NCI-H1436 treated with DMSO at 0.1 percent for 48 hours (cell line): Measurements from ENCODE around the gene ZBED1.
"Not testable (repeated sequence)": the region's sequence is repeated elsewhere in the genome, so short reads cannot be mapped to it uniquely, and the experiment has no call there.

Experiments
- DNase-seq: peaks from one replicate; lab custom pipeline; 2025; lab: John Stamatoyannopoulos, UW

Gene ZBED1

DNA sequence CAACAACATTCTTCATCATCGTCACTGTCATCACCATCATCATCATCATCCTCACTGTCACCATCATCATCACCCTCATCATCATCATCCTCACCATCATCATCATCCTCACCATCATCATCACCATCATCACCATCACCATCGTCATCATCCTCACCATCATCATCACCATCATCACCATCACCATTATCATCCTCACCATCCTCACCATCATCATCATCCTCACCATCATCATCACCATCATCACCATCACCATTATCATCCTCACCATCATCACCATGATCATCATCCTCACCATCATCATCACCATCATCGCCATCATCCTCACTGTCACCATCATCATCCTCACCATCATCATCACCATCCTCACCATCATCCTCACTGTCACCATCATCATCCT, 18.9 kb upstream of the ZBED1 start:
- not testable (repeated sequence) for DNase-seq

DNA sequence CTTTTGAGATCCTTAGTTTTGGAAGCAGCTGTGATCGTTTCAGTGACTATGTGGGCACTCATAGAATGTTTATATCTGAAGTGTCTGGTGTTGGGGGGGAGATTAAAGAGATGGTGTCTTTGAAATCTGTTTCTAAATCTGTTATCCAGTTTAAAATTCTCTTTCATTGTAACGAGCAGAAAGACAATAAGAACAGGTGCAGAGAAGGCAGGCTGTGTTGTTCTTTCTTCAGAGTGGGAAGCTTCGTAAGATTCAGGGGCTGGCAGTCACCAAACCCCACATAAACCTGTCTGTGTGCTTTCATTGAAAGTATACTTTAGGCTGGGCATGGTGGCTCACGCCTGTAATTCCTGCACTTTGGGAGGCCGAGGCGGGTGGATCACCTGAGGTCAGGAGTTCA, 16.3 kb upstream of the ZBED1 start:
- DNase-seq = no peak

DNA sequence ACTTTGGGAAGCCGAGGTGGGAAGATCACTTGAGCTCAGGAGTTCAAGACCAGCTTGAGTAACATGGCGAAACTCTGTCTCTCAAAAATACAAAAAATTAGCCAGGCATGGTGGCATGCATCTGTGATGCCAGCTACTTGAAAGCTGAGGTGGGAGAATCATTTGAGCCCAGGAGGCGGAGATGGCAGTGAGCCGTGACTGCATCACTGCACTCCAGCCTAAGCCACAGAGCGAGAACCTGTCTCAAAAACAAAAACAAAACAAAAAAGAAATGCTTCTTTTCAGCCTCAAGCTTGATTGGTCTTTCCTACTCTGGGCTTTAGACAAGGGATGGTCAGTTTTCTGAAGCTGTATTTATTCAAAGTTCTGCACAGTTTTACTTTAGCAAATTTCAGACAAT, 15.8 kb upstream of the ZBED1 start:
- DNase-seq = no peak

DNA sequence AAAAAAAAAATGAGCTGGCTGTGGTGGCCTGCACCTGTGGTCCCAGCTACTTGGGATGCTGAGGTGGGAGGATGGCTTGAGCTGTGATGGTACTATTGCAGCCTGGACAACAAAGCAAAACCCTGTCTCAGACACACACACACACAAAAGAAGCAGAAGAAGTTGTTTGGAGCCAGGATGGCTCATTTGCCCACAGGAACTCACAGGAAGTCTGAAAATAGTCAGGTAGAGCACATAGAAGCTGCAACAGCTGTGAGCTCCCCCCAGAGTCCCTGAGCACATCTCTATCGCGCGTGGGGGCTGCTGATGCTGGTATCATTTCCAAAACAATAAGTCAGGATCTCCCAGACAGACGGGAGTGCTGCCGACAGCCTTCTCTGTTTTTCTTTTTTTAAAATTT, 13.4 kb upstream of the ZBED1 start:
- no peak for DNase-seq

DNA sequence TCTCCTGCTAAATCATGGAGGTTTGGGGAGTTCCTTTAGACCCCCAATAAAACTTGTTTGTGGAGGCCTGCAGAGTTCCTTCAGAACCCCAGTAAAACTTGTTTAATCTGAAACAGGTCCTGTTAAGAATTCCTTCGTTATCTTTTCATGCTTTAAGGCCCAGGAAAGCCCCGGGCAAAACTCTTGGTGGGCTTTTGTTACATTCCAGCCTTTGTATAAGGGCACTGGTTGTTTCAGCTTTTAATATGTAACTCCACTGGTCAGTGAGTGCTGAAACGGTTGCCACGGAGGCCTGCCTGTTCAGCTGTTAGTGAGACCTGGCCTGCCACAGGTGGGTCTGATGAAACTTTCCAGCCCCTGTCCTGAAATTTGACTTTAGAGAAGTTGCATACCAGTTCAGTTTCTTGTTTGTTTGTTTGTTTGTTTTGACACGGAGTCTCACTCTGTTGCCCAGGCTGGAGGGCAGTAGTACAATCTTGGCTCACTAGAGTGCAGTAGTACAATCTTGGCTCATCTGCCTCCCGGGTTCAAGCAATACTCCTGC, 12.4 kb upstream of the ZBED1 start:
- DNase-seq = no peak

DNA sequence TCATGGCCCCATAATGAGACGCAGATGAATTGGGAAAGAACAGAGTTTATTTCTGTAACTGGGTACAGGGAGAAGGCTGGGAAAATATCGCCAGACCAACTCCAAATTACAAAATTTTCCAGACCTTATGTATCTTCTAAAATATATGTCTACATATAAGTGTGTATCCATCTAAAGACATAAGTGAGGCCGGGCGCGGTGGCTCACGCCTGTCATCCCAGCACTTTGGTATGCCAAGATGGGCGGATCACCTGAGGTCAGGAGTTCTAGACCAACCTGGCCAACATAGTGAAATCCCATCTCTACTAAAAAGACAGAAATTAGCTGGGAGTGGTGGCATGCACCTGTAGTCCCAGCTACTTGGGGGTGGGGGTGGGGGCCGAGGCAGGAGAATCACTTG, 11.7 kb upstream of the ZBED1 start:
- DNase-seq = no peak

DNA sequence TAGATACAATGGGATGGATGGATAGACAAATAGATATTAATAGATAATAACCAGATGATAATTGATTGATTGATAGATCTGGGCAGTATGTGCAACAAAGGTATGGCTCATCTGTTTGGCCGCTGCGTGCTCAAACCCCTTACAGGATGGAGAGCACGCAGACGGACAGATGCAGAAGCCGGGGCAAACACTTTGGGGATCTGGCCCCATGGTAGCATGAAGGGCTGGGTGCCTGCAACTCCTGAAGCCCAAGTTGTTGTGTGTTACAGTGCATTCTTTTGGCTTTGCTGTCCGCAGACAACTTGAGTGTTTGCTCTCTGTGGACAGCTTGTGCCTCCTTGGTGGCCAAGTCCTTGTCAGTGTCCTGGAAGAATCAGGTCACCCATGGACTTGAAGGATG, 10.6 kb upstream of the ZBED1 start:
- DNase-seq = no peak

DNA sequence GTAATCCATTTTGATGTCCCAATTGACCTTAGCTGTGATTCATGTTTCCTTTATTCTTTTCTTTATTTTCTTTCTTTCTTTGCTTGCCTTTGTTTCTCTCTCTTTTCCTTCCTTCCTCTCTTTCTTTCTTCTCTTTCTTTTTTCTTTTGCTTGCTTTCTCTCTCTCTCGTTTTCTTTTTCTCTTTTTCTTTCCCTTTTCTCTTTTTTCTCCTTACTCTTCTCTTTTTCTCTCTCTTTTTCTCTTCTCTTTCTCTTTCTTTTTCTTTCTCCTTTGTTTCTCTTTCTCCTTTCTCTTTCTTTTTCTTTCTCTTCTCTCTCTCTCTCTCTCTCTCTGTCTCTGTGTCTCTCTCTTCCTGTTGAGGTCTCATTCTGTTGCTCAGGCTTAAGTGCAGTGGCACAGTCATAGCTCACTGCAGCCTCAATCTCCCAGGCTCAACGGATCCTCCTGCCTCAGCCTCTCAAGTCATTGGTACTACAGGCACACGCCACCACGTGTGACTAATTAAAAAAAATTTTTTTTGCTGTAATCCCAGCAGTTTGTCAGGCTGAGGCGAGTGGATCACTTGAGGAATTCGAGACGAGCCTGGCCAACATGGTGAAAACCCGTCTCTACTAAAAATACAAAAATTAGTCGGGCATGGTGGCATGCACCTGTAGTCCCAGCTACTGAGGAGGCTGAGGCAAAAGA, 8.0 kb upstream of the ZBED1 start:
- DNase-seq = no peak

DNA sequence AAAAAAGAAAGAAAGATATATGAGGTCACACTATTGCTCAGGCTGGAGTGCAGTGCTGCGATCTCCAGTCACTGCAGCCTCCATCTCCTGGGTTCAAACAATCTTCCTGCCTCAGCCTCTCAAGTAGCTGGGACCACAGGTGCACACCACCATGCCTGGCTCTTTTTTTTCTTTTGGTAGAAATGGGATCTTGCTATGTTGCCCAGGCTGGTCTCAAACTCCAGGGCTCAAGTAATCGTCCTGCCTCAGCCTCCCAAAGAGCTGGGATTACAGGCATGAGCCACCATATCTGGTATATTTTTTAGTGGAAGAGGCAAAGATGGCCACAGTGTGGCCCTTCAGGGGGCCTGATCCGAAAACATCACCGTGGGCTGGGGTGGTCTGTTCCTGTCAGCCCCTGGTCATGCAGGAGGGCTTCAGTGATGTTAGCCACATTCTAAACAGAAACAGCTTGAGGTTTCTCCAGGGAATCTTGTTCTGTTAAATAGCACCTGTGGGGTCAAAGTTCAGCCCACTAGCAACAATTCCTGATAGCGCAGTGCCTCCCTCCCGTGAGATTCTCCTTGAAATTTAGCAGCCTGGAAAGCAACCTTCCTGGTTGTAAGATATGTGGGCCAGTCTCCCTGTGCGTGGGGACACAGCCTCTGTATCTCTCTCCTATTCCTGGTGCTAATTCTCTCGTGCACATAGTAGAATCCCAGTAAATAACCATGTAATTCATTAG, 7.3 kb upstream of the ZBED1 start:
- DNase-seq = no peak

DNA sequence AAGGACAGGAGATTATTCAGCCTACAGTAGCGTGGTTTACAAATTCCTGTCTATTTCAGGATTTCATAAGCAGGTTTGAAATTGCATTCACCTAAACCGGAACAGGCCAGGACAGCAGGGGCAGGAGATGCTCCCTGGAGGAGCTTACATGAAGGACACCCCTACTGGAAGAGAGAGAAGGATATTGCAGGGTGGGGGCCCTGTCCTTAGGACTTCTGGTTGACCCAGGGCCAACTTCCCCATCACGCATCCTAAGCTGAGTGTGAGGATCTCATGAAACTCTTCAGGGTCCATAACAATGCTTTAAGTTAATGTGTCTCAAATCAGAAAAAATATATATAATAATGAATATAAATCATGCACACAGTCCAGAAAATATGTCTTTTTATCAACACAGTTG, 6.4 kb upstream of the ZBED1 start:
- no peak for DNase-seq

DNA sequence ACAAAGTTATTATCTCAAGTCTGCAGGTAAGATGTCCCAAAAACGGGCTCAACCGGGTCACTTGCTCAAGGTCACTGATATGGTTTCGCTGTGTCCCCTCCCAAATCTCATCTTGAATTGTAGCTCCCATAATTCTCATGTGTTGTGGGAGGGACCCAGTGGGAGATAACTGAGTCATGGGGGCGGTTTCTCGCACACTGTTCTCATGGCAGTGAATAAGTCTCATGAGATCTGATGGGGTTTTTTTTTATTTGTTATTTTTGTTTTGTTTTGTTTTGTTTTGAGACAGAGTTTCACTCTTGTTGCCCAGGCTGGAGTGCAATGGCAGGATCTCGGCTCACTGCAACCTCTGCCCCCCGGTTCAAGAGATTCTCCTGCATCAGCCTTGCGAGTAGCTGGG, 4.6 kb upstream of the ZBED1 start:
- DNase-seq = not testable (repeated sequence)

DNA sequence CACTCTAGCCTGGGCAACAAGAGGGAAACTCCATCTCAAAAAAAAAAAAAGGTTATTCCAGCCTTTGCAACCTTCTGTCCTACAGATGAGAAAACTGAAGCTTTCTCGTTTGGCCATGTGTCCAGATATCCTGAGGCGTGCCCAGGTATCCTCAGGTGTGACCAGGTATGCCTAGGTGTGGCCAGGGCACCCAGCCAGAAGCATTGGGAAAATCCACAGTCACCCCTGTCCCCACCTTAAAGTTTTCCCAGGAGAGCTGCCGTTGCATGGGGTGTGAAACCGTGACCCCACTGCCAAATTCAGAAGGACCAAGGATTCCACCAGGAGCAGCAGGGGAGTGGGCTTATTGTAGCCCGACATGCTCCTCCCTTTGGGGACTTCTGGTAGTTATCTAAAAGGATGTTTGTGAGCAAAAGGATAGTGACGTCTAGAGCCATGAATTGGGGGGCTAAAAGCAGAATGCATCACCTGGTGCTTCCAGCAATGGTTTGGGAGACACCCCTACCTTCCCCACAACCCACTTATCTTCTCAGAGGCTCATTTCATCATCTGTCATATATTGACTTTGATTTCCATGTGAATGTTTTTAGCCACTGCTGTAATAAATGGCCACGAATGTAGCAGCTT, 4.0 kb upstream of the ZBED1 start:
- no peak for DNase-seq

DNA sequence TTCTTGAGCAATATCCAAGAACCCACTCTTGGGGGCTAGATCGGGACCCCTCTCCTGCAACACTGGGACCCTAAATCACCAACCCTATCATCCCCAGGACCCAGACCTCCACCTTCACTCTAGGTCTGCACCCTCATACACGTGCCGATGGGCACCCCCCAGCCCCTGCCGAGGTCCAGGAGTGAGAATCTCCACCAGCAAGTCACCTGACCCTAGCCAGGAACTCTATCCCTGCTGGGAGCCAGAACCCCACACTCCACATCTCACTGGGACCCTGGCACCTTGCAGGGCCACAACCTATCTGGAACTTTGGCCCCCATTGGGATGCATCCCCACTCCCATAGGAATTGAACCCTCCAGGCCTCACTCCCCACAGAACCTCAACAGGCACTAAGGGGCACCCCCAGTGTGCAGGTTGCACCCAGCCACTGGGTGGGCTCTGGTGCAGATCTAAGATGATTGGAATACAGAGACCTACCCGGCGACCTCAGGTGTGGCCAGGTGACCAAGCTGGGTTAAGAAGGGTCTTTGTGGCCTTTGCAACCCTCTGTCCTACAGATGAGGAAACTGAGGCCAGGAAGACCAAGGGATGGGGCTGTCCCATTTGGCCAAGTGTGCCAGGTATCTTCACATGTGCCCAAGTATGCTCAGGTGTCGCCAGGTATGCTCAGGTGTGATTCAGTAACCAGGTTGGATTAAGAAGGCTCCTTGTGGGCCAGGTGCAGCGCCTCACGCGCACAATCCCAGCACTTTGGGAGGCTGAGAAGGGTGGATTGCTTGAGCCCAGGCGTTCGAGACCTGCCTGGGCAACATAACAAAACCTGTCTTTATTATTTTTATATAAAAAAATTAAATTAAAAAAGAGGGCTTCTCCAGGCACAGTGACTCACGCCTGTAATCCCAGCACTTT, 3.1 kb upstream of the ZBED1 start:
- no peak for DNase-seq

DNA sequence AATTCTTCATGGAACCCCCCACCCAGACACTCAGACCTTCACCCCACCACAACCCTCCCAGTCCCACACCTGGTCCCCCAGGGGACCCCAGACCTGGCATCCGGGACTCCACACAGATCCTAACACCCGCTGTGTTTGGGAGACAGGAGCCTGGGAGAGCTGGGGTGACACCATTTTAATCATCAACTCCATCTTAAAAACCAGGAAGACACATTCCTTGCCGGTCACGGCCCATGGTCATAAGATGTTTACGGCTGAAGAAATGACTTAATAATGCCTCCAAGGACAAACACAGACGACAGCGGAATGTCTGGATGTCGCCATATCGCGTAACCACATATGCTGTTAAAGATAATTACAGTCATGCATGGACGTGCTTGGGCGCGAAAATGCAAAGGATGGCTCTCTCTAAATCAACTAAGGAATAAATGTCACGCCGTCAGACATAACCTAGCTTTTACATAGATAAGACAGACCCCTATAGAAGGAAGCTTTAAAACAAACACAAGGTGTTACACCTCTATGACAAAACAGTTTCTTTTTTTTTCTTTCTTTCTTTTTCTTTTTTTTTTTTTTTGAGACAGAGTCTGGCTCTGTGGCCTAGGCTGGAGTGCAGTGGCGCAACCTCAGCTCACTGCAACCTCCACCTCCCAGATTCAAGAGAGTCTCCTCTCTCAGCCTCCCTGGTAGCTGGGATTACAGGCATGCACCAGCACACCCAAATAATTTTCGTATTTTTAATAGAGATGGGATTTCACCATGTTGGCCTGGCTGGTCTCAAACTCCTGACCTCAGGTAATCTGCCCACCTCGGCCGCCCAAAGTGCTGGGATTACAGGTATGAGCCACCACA, 2.1 kb upstream of the ZBED1 start:
- no peak for DNase-seq

DNA sequence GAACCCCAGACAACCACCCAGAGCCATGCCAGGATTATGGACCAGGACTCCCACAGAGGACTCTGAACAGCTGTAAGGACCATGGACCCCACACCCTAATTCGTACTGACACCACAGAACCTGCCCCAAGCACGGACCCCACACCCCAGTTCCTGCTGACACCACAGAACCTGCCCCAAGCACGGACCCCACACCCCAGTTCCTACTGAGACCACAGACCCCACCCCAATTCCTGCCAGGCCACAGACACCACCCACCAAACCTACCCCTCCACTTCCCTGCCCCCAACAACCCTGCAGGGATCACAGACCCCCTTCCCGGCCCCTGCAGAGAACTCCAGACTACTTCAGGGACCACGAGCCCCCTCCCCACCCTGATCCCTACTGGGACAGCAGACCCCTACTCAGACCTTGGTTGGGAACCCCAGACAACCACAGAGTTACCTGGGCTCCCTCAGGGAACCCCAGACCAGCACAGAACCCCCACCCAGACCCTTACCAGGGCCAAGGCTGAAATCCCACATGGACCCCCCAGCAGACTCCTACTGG, 1.4 kb upstream of the ZBED1 start:
- no peak for DNase-seq

DNA sequence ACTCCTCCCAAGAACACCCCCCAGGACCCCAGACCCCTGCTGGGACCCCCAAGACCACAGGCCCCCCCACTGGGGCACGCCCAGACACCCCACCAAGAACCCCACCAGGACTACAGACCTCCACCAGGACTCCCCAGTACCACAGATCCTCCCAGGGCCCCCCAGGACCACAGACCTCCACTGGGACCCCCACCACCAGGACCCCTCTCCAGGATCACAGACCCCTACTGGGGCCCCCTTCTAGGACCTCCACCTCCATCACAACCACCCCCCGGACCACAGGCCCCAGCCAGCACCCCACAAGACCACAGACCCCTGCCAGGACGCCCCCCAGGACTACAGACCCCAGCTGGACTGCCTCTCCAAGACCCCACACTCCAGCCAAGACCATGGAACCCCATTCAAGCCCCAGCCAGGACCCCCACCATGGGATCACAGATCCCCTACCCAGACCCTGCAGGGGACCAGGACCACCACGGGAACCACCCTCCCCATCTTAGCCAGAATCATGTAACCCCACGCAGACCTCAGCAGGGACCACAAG, 855 bp upstream of the ZBED1 start:
- DNase-seq = no peak

DNA sequence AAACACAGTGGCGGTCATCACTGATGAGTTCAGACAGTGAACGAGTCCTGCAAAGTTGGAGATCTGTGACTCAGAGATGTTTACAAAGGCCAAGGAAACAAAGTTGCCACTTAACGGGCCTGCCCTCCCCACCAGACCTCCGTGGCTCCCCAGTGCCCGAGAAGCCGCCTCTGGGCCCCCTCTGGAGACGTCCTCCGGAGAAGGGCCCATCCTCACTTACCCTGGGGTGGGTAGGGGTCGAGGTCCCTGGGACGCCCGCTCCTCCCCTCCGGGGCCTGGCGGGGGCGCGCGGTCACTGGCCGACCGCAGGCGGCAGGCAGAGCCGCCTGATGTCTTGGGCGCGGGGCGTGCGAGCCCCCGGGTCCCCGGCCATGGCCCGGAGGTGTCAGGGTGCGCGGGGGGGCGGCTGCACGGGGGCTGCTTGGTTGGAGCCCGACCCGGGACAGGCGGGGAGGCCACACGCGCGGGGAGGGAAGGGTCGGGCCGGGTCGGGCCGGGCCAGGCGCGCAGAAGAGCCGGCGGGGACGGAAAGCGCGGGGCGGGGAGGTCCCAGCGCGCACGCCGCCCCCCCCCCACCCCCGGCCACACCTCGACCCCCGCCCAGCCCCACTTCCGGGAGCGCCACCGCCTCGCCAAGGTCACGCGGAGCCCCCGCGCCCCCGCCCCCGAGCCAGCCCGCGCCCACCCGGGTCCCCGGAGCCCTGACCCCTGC, 529 bp downstream of the ZBED1 start:
- no peak for DNase-seq

DNA sequence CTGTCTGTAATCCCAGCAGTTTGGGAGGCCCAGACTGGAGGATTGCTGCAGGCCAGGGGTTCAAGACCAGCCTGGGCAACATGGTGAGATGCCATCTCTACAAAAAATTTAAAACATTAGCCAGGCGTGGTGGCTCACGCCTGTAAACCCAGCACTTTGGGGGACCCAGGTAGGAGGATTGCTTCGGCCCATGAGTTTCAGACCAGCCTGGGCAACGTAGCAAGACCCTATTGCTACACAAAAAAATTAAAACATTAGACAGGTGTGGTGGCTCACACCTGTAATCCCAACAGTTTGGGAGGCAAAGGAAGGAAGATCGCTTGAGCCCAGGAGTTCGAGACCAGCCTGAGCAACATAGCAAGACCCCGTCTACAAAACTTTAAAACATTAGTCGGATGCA, 1.3 kb downstream of the ZBED1 start:
- DNase-seq = no peak

DNA sequence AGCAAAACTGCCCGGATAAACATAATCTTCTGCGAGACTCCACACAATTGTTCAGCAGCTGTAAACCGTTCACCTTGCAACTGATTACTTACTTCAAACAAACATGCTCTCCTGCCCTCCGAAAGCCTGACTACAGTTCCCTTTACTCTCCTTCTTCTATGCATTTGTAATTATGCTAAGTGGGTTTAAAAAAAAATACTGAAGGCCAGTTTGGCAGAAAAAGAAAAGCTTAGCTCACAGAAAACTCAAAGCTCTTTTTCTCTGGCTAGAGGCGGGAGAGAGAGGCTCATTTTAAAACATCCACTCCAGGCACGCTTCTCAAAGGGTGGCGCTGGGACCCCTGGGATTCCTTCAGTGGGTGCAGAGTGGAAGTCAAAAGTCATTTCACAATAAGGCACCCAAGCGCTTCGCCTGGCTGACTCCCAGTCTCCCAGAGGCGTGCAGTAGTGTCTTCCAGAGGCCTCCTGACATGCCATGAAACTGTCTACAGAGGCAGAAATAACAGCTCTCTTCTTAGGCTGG, 1.9 kb downstream of the ZBED1 start:
- no peak for DNase-seq
